ENCODE results near the gene TSPAN13. TPM values are rescaled to one million over a fixed set of nuclear protein-coding genes. Genes with fewer than 3 reads are reported as not detected.

TSPAN13 gene
- total RNA-seq, 1 donor from 2014 or later = 65.1 TPM

- peaks cover 4% of the 10 kb centered on the region for H3K9me3 Mint-ChIP-seq
- H3K27ac Mint-ChIP-seq = no peak overlapping the region
- H3K27me3 Mint-ChIP-seq = no peaks in the 10 kb centered on the region
- H3K4me3 Mint-ChIP-seq = no peak overlapping the region
- DNase-seq (ENCODE audit: extremely low spot score, unreplicated experiment) = no peak
- H3K4me1 Mint-ChIP-seq (ENCODE audit: unreplicated experiment) = peaks cover 4% of the 10 kb centered on the region
- TF ChIP-seq, protein P1, sequence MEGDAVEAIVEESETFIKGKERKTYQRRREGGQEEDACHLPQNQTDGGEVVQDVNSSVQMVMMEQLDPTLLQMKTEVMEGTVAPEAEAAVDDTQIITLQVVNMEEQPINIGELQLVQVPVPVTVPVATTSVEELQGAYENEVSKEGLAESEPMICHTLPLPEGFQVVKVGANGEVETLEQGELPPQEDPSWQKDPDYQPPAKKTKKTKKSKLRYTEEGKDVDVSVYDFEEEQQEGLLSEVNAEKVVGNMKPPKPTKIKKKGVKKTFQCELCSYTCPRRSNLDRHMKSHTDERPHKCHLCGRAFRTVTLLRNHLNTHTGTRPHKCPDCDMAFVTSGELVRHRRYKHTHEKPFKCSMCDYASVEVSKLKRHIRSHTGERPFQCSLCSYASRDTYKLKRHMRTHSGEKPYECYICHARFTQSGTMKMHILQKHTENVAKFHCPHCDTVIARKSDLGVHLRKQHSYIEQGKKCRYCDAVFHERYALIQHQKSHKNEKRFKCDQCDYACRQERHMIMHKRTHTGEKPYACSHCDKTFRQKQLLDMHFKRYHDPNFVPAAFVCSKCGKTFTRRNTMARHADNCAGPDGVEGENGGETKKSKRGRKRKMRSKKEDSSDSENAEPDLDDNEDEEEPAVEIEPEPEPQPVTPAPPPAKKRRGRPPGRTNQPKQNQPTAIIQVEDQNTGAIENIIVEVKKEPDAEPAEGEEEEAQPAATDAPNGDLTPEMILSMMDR (conservative IDR thresholded peaks at IDR 0.05) = no peak
- H3K36me3 Mint-ChIP-seq = no peaks in the 10 kb centered on the region
Measured at GRCh38 chr7:16774986-16775385, 21.4 kb downstream of the TSPAN13 start.

GRCh38 chr7:16776053-16776452 lies 22.5 kb downstream of the TSPAN13 start:
- H3K27ac Mint-ChIP-seq = no peak overlapping the region
- H3K36me3 Mint-ChIP-seq = no peaks in the 10 kb centered on the region
- no peak overlapping the region for H3K4me3 Mint-ChIP-seq
- DNase-seq (ENCODE audit: extremely low spot score, unreplicated experiment) = no peak
- H3K9me3 Mint-ChIP-seq = no peaks in the 10 kb centered on the region
- no peaks in the 10 kb centered on the region for H3K4me1 Mint-ChIP-seq (ENCODE audit: unreplicated experiment)
- TF ChIP-seq, protein P1 (conservative IDR thresholded peaks at IDR 0.05) = no peak
- H3K27me3 Mint-ChIP-seq = no peaks in the 10 kb centered on the region

GRCh38 chr7:16778476-16778875 lies 24.9 kb downstream of the TSPAN13 start:
- no peak overlapping the region for H3K4me3 Mint-ChIP-seq
- H3K27ac Mint-ChIP-seq = no peak overlapping the region
- TF ChIP-seq, protein P1 (conservative IDR thresholded peaks at IDR 0.05) = no peak
- DNase-seq (ENCODE audit: extremely low spot score, unreplicated experiment) = no peak
- no peaks in the 10 kb centered on the region for H3K9me3 Mint-ChIP-seq
- H3K36me3 Mint-ChIP-seq = peaks cover 9% of the 10 kb centered on the region
- H3K27me3 Mint-ChIP-seq = no peaks in the 10 kb centered on the region
- no peaks in the 10 kb centered on the region for H3K4me1 Mint-ChIP-seq (ENCODE audit: unreplicated experiment)

GRCh38 chr7:16779051-16779450 lies 25.5 kb downstream of the TSPAN13 start:
- H3K27ac Mint-ChIP-seq = no peak overlapping the region
- TF ChIP-seq, protein P1 (conservative IDR thresholded peaks at IDR 0.05) = no peak
- H3K9me3 Mint-ChIP-seq = no peaks in the 10 kb centered on the region
- H3K4me1 Mint-ChIP-seq (ENCODE audit: unreplicated experiment) = no peaks in the 10 kb centered on the region
- H3K27me3 Mint-ChIP-seq = no peaks in the 10 kb centered on the region
- peaks cover 13% of the 10 kb centered on the region for H3K36me3 Mint-ChIP-seq
- no peak overlapping the region for H3K4me3 Mint-ChIP-seq
- DNase-seq (ENCODE audit: extremely low spot score, unreplicated experiment) = no peak

DNA sequence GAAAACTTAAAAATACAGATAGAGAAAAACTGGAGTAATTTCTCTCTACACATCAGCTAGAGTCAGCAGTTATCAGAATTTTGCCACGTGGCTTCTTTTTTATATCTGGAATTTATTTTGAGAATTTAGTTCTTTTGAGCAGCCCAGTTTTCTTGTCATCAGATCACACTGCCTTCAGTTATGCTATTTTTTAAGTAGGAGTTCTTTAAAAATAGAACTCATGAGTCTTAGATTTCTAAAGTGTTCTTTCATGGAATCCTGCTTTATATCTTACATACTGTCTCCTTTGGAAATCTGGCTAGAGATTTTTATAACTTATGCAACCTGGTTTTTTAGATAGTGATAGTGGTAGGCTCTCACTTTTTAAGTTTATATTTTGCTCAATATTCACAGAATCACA lies 27.0 kb downstream of the TSPAN13 start:
- no peak overlapping the region for H3K4me3 Mint-ChIP-seq
- no peak for DNase-seq (ENCODE audit: extremely low spot score, unreplicated experiment)
- H3K27me3 Mint-ChIP-seq = no peaks in the 10 kb centered on the region
- H3K36me3 Mint-ChIP-seq = peaks cover 13% of the 10 kb centered on the region
- H3K27ac Mint-ChIP-seq = no peak overlapping the region
- no peaks in the 10 kb centered on the region for H3K4me1 Mint-ChIP-seq (ENCODE audit: unreplicated experiment)
- TF ChIP-seq, protein P1 (conservative IDR thresholded peaks at IDR 0.05) = no peak
- no peaks in the 10 kb centered on the region for H3K9me3 Mint-ChIP-seq

GRCh38 chr7:16785321-16785720 lies 31.8 kb downstream of the TSPAN13 start:
- no peaks in the 10 kb centered on the region for H3K27me3 Mint-ChIP-seq
- DNase-seq (ENCODE audit: extremely low spot score, unreplicated experiment) = no peak

More at GRCh38 chr7:16785321-16785720, 31.8 kb downstream of the TSPAN13 start:
- H3K27ac Mint-ChIP-seq = no peak overlapping the region
- TF ChIP-seq, protein P1 (conservative IDR thresholded peaks at IDR 0.05) = no peak
- no peaks in the 10 kb centered on the region for H3K9me3 Mint-ChIP-seq
- peaks cover 22% of the 10 kb centered on the region for H3K36me3 Mint-ChIP-seq
- no peaks in the 10 kb centered on the region for H3K4me1 Mint-ChIP-seq (ENCODE audit: unreplicated experiment)
- H3K4me3 Mint-ChIP-seq = no peak overlapping the region

Measured in type B pancreatic cell (in vitro differentiated cells).